Stomach smooth muscle (tissue), 2 donors: ENCODE measurements around the gene CPT1B.
A peak's percentile ranks its signal among the peaks of the same experiment; 100 is the strongest.

Experiments used
- H3K27ac ChIP-seq: one replicate; pipeline ENCODE4 v1.7.0; 2013; ENCODE audit warnings: mild to moderate bottlenecking, low read length, inconsistent platforms
- H3K27me3 ChIP-seq, 2 donors: one replicate each; pipeline ENCODE4 v1.7.0; 2013; ENCODE audit warnings: low read length in 2 of 2; ENCODE audit not compliant: insufficient read depth in 2 of 2, control insufficient read depth in 1 of 2
- H3K36me3 ChIP-seq, 2 donors: one replicate each; pipeline ENCODE4 v1.7.0; 2013; ENCODE audit warnings: low read length in 2 of 2; ENCODE audit not compliant: control insufficient read depth in 2 of 2, insufficient read depth in 2 of 2
- H3K4me1 ChIP-seq: one replicate; pipeline ENCODE4 v1.7.0; 2013; ENCODE audit warnings: low read length; ENCODE audit not compliant: control insufficient read depth, insufficient read depth
- H3K4me3 ChIP-seq, 2 donors: one replicate each; pipeline ENCODE4 v1.7.0; 2013; ENCODE audit warnings: low read length in 2 of 2
- H3K9ac ChIP-seq, 2 donors: one replicate each; pipeline ENCODE4 v1.7.0; 2013; ENCODE audit warnings: low read length in 2 of 2, mild to moderate bottlenecking in 1 of 2
- H3K9me3 ChIP-seq, 2 donors: one replicate each; pipeline ENCODE4 v1.7.0; 2013; ENCODE audit warnings: low read length in 2 of 2; ENCODE audit not compliant: control insufficient read depth in 2 of 2
- donor health status: healthy.
- donor health status: Pancreatic carcinoma.

The CPT1B gene

GRCh38 chr22:50576806-50577696 lies 1.2 kb downstream of the CPT1B start:
- peaks cover 31% of the 10 kb centered on the region for H3K4me1 ChIP-seq
- H3K4me3 ChIP-seq = peak overlapping the region in 1 of 2 donors; percentile 22
- H3K36me3 ChIP-seq = peaks cover 5 to 6% of the 10 kb centered on the region in 2 donors
- H3K9me3 ChIP-seq = no peaks in the 10 kb centered on the region
- no peak overlapping the region for H3K9ac ChIP-seq
- H3K27me3 ChIP-seq = peaks cover 8 to 21% of the 10 kb centered on the region in 2 donors
- H3K27ac ChIP-seq = no peak overlapping the region

- H3K4me3 ChIP-seq = no peak overlapping the region
- H3K27me3 ChIP-seq = peaks cover 8 to 21% of the 10 kb centered on the region in 2 donors
- no peak overlapping the region for H3K27ac ChIP-seq
- peaks cover 21% of the 10 kb centered on the region for H3K4me1 ChIP-seq
- H3K36me3 ChIP-seq = peaks cover 4 to 6% of the 10 kb centered on the region in 2 donors
- H3K9me3 ChIP-seq = no peaks in the 10 kb centered on the region
- H3K9ac ChIP-seq = no peak overlapping the region
These were observed 2.2 kb downstream of the CPT1B start for GRCh38 chr22:50576070-50576469.

- no peak overlapping the region for H3K9ac ChIP-seq
These were observed 2.7 kb downstream of the CPT1B start for GRCh38 chr22:50575426-50575941.

GRCh38 chr22:50574383-50574755 lies 3.9 kb downstream of the CPT1B start:
- no peak overlapping the region for H3K4me3 ChIP-seq
- peaks cover 8 to 21% of the 10 kb centered on the region in 2 donors for H3K27me3 ChIP-seq
- H3K4me1 ChIP-seq = peaks cover 21% of the 10 kb centered on the region
- H3K9ac ChIP-seq = no peak overlapping the region
- H3K36me3 ChIP-seq = peaks cover 0 to 5% of the 10 kb centered on the region in 2 donors
- H3K9me3 ChIP-seq = no peaks in the 10 kb centered on the region
- no peak overlapping the region for H3K27ac ChIP-seq

More at GRCh38 chr22:50575426-50575941, 2.7 kb downstream of the CPT1B start:
- Histone ChIP-seq H3K9me3 (no peaks in the 10 kb centered on the region), H3K4me1 (peaks cover 21% of the 10 kb centered on the region), H3K36me3 (peaks cover 6% of the 10 kb centered on the region in 2 donors), H3K4me3 (no peak overlapping the region), H3K27me3 (peaks cover 8 to 21% of the 10 kb centered on the region in 2 donors), H3K27ac (no peak overlapping the region)

- Histone ChIP-seq H3K27me3 (peaks cover 8 to 21% of the 10 kb centered on the region in 2 donors), H3K9ac (no peak overlapping the region), H3K9me3 (no peaks in the 10 kb centered on the region), H3K4me1 (peaks cover 15% of the 10 kb centered on the region), H3K36me3 (peaks cover 0 to 5% of the 10 kb centered on the region in 2 donors), H3K4me3 (no peak overlapping the region), H3K27ac (no peak overlapping the region)
These were observed 4.5 kb downstream of the CPT1B start for GRCh38 chr22:50573491-50574382.

GRCh38 chr22:50572965-50573364 lies 5.3 kb downstream of the CPT1B start:
- peaks cover 8 to 14% of the 10 kb centered on the region in 2 donors for H3K27me3 ChIP-seq
- H3K9me3 ChIP-seq = no peaks in the 10 kb centered on the region
- H3K36me3 ChIP-seq = peaks cover 0 to 5% of the 10 kb centered on the region in 2 donors
- no peak overlapping the region for H3K27ac ChIP-seq
- no peak overlapping the region for H3K4me3 ChIP-seq
- H3K9ac ChIP-seq = no peak overlapping the region
- peaks cover 7% of the 10 kb centered on the region for H3K4me1 ChIP-seq

GRCh38 chr22:50571264-50572175 lies 6.7 kb downstream of the CPT1B start:
- H3K36me3 ChIP-seq = peaks cover 0 to 5% of the 10 kb centered on the region in 2 donors
- H3K9me3 ChIP-seq = no peaks in the 10 kb centered on the region
- H3K9ac ChIP-seq = no peak overlapping the region
- no peaks in the 10 kb centered on the region for H3K4me1 ChIP-seq
- H3K27ac ChIP-seq = no peak overlapping the region
- no peak overlapping the region for H3K4me3 ChIP-seq
- peaks cover 0 to 3% of the 10 kb centered on the region in 2 donors for H3K27me3 ChIP-seq

GRCh38 chr22:50570861-50571260 lies 7.4 kb downstream of the CPT1B start:
- Histone ChIP-seq H3K4me3 (no peak overlapping the region), H3K9ac (no peak overlapping the region), H3K9me3 (no peaks in the 10 kb centered on the region), H3K36me3 (peaks cover 0 to 5% of the 10 kb centered on the region in 2 donors), H3K27ac (no peak overlapping the region), H3K4me1 (no peaks in the 10 kb centered on the region), H3K27me3 (no peaks in the 10 kb centered on the region)

GRCh38 chr22:50569896-50570535 lies 8.2 kb downstream of the CPT1B start:
- peaks cover 0 to 5% of the 10 kb centered on the region in 2 donors for H3K36me3 ChIP-seq

More at GRCh38 chr22:50569896-50570535, 8.2 kb downstream of the CPT1B start:
- no peak overlapping the region for H3K4me3 ChIP-seq
- H3K27ac ChIP-seq = no peak overlapping the region
- H3K4me1 ChIP-seq = no peaks in the 10 kb centered on the region
- H3K9ac ChIP-seq = no peak overlapping the region
- H3K27me3 ChIP-seq = no peaks in the 10 kb centered on the region
- no peaks in the 10 kb centered on the region for H3K9me3 ChIP-seq
